Ascending aorta (tissue), 2 donors: ENCODE measurements around the gene TXNDC8. TPM values are rescaled to one million over a fixed set of nuclear protein-coding genes. Genes with fewer than 3 reads are reported as not detected.

Source experiments
- DNase-seq, 2 donors: peaks; one replicate each; pipeline ENCODE4 v3.0.0-alpha.2; 2019; ENCODE audit warnings: low spot score in 2 of 2
- H3K27ac ChIP-seq, 2 donors: fragments of 200-600 bp; sonication (generic); one replicate each; pipeline ENCODE4 v1.5.1; 2016 to 2017; ENCODE audit warnings: mild to moderate bottlenecking in 1 of 2
- H3K27me3 ChIP-seq: fragments of 200-600 bp; sonication (generic); one replicate; pipeline ENCODE4 v1.5.1; 2017
- H3K36me3 ChIP-seq, 2 donors: fragments of 200-600 bp; sonication (generic); one replicate each; pipeline ENCODE4 v1.5.1; 2016
- H3K4me1 ChIP-seq, 2 donors: fragments of 200-600 bp; sonication (generic); one replicate each; pipeline ENCODE4 v1.5.1; 2016 to 2017; ENCODE audit warnings: mild to moderate bottlenecking in 1 of 2
- H3K4me3 ChIP-seq, 2 donors: fragments of 200-600 bp; sonication (generic); one replicate each; pipeline ENCODE4 v1.5.1; 2016 to 2017; ENCODE audit warnings: mild to moderate bottlenecking in 1 of 2
- H3K9me3 ChIP-seq, 2 donors: fragments of 200-600 bp; sonication (generic); one replicate each; pipeline ENCODE4 v1.5.1; 2016
- intact Hi-C: fragments of 100-400 bp; cut with DNase I; formaldehyde crosslinking; loops from one replicate; pipeline ENCODE4 v1.15.1; 2023
- total RNA-seq: library from RNA; depleted of rRNA; stranded (reverse); fragments of >200 nt; gene quantifications from one replicate; pipeline ENCODE4 v1.1.0, GENCODE V29; 2016
- TF ChIP-seq, protein P1 (sequence below), 3 experiments: fragments of 200-600 bp in 2 of 3; fragments of 450-650 bp in 1 of 3; sonication (generic) in 2 of 3; IDR thresholded peaks; one replicate each; pipeline ENCODE4 v1.5.1; 2016 to 2019; ENCODE audit warnings: antibody characterized with exemption in 3 of 3, mild to moderate bottlenecking in 1 of 3, moderate library complexity in 1 of 3

TXNDC8 gene
- total RNA-seq, 1 donor from 2014 or later = not detected

DNA sequence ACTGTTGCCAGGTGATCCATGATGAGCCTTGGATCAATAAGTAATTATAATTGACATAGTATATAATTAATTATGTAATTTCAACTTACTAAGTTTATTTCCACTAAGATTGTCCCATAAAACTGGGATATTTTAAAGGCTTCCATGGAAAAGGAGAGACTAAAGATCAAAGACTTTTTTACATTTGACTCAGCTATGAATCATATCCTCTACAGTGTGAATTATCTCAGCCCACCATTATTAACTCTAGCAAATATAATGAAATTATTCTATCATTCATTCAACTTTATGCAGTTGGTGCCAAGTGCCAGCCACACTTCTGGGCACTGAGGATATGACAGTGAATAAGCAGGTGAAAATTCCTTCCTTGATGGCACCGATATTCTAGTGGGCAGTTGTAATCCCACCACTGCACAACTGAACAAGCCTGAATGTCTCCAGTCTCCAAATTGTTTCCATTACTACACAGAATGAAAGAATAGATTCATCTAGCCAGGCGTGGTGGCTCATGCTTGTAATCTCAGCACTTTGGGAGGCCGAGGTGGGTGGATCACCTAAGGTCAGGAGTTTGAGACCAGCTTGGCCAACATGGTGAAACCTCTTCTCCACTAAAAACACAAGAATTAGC lies 59.5 kb downstream of the TXNDC8 start:
- no peaks in the 10 kb centered on the region for H3K27me3 ChIP-seq
- intact Hi-C loops = no loop called here
- no peak overlapping the region for H3K27ac ChIP-seq
- H3K9me3 ChIP-seq = no peaks in the 10 kb centered on the region
- no peak overlapping the region for H3K4me3 ChIP-seq
- DNase-seq = no peak
- no peaks in the 10 kb centered on the region for H3K4me1 ChIP-seq
- TF ChIP-seq, protein P1, sequence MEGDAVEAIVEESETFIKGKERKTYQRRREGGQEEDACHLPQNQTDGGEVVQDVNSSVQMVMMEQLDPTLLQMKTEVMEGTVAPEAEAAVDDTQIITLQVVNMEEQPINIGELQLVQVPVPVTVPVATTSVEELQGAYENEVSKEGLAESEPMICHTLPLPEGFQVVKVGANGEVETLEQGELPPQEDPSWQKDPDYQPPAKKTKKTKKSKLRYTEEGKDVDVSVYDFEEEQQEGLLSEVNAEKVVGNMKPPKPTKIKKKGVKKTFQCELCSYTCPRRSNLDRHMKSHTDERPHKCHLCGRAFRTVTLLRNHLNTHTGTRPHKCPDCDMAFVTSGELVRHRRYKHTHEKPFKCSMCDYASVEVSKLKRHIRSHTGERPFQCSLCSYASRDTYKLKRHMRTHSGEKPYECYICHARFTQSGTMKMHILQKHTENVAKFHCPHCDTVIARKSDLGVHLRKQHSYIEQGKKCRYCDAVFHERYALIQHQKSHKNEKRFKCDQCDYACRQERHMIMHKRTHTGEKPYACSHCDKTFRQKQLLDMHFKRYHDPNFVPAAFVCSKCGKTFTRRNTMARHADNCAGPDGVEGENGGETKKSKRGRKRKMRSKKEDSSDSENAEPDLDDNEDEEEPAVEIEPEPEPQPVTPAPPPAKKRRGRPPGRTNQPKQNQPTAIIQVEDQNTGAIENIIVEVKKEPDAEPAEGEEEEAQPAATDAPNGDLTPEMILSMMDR (IDR thresholded peaks at IDR 0.05) = no peak
- no peaks in the 10 kb centered on the region for H3K36me3 ChIP-seq

DNA sequence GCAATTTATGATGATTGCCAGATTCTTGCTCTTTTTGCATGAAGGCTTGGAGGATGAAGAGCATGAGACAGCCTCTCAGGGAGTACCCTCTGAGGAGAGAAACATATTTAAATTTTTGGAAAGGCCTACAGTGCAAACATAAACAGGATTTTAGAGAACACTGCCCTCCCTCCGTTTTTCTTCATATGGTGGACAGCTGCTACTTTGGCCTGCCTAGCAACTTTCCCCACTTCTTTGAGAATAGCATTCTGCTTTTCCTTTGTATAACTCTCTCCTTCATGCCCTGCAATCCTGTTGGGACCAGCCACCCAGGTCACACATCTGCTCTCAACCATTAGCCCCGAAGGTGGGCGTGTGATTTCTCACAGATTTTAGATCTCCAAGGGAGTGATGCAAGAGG lies 60.9 kb downstream of the TXNDC8 start:
- intact Hi-C loops = no loop called here
- DNase-seq = no peak
- TF ChIP-seq, protein P1 (IDR thresholded peaks at IDR 0.05) = no peak

DNA sequence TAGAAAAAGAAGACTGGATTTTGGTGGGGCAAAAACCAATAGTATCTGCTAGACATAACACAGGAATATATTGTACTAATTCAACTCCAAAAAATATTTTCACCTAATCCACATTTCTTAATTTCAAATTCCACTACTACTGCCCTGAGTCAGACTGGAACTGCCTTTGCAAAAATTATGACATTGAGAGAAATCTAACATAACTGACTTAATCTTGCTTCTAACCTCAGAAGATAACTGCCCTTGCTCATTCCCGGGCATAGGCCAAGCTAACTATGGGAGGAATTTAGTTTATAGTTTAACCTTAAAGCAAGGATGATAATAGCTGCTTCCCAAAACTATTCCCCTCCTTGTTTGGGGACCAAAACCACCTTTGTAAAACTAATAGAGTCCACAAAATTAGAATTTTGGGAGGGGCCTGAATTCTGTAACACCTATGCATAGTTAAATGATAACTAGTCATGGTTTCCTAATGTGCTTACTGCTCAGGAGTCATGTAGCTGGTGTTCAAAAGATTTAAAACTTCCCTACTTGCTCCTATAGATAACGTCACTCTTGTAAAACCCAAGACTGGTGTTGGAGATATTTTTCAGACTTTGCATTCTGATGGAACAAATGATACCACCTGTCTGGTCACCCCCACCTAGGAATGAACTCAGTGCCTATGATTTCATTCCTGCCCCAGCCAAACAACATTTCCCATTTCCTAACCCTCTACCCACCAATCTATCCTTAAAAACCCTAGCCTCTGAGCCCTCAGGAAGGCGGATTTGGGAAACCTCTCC lies 67.3 kb downstream of the TXNDC8 start:
- TF ChIP-seq, protein P1 (IDR thresholded peaks at IDR 0.05) = no peak

More for the DNA sequence above, 60.9 kb downstream of the TXNDC8 start:
- Histone ChIP-seq H3K36me3 (no peaks in the 10 kb centered on the region), H3K4me3 (no peak overlapping the region), H3K9me3 (no peaks in the 10 kb centered on the region), H3K27me3 (no peaks in the 10 kb centered on the region), H3K4me1 (no peaks in the 10 kb centered on the region), H3K27ac (no peak overlapping the region)

DNA sequence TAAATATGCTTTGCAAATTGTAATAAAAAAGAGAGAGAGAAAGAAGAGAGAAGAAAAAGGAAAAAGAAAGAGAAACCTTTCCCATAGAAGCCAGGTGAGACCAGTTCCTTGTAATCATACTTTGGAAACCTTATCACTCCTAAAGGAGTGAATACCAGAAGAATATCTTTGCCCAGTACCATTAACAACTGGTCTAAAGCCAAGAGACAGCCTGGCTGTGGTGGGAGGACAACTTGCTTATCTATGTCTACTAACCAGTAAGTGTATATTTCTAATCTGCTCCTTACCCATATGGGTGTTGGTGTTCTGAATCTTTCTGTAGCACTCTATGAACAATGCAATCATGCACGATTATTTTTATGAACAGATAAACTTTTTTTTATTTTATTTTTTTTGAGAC lies 70.9 kb downstream of the TXNDC8 start:
- intact Hi-C loops = no loop called here
- H3K9me3 ChIP-seq = no peaks in the 10 kb centered on the region
- no peaks in the 10 kb centered on the region for H3K36me3 ChIP-seq
- no peaks in the 10 kb centered on the region for H3K4me1 ChIP-seq
- no peak overlapping the region for H3K4me3 ChIP-seq
- no peak overlapping the region for H3K27ac ChIP-seq
- no peaks in the 10 kb centered on the region for H3K27me3 ChIP-seq
- no peak for DNase-seq
- TF ChIP-seq, protein P1 (IDR thresholded peaks at IDR 0.05) = no peak

More for the DNA sequence above, 67.3 kb downstream of the TXNDC8 start:
- no peak overlapping the region for H3K27ac ChIP-seq
- H3K4me1 ChIP-seq = no peaks in the 10 kb centered on the region
- intact Hi-C loops = no loop called here
- no peak for DNase-seq
- H3K4me3 ChIP-seq = no peak overlapping the region
- no peaks in the 10 kb centered on the region for H3K36me3 ChIP-seq
- no peaks in the 10 kb centered on the region for H3K9me3 ChIP-seq
- no peaks in the 10 kb centered on the region for H3K27me3 ChIP-seq

DNA sequence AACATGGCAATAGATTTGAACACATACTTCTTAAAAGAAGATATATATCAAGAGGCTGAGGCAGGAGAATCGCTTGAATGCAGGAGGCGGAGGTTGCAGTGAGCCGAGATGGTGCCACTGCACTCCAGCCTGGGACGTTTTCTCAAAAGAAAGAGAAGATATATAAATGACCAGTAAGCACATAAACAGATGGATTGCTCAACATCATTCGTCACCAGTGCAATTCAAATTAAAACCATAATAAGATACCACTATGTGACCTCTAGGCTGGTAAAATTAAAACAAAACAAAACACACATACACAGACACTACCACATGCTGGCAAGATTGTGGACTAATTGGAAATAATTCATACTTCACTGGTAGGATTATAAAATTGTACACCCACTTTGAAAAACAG lies 76.0 kb downstream of the TXNDC8 start:
- H3K27me3 ChIP-seq = no peaks in the 10 kb centered on the region
- peaks cover 0 to 8% of the 10 kb centered on the region in 2 donors for H3K4me1 ChIP-seq
- DNase-seq = no peak
- H3K27ac ChIP-seq = no peak overlapping the region
- TF ChIP-seq, protein P1 (IDR thresholded peaks at IDR 0.05) = no peak
- no peaks in the 10 kb centered on the region for H3K9me3 ChIP-seq
- intact Hi-C loops = no loop called here
- no peak overlapping the region for H3K4me3 ChIP-seq
- no peaks in the 10 kb centered on the region for H3K36me3 ChIP-seq
